Measurements from ENCODE around the gene SCP2. TPM values are rescaled to one million over a fixed set of nuclear protein-coding genes. Genes with fewer than 3 reads are reported as not detected.
"Not testable (repeated sequence)": the region's sequence is repeated elsewhere in the genome, so short reads cannot be mapped to it uniquely, and the experiment has no call there.

The SCP2 gene
- total RNA-seq, 1 donor from 2014 or later = 26.3 TPM

- Histone ChIP-seq H3K27me3 (no peaks in the 10 kb centered on the region), H3K27ac (no peak overlapping the region), H3K4me3 (no peak overlapping the region), H3K36me3 (peaks cover 5 to 31% of the 10 kb centered on the region in 2 donors), H3K9me3 (no peaks in the 10 kb centered on the region), H3K4me1 (no peaks in the 10 kb centered on the region)
- DNase-seq (ENCODE audit: low spot score in 2 of 2) = no peak
- intact Hi-C loops (cut with DNase I) = no loop called here
- TF ChIP-seq, protein P1, sequence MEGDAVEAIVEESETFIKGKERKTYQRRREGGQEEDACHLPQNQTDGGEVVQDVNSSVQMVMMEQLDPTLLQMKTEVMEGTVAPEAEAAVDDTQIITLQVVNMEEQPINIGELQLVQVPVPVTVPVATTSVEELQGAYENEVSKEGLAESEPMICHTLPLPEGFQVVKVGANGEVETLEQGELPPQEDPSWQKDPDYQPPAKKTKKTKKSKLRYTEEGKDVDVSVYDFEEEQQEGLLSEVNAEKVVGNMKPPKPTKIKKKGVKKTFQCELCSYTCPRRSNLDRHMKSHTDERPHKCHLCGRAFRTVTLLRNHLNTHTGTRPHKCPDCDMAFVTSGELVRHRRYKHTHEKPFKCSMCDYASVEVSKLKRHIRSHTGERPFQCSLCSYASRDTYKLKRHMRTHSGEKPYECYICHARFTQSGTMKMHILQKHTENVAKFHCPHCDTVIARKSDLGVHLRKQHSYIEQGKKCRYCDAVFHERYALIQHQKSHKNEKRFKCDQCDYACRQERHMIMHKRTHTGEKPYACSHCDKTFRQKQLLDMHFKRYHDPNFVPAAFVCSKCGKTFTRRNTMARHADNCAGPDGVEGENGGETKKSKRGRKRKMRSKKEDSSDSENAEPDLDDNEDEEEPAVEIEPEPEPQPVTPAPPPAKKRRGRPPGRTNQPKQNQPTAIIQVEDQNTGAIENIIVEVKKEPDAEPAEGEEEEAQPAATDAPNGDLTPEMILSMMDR (IDR thresholded peaks at IDR 0.05) = no peak
Measured at GRCh38 chr1:52973841-52974240, 46.8 kb downstream of the SCP2 start.

DNA sequence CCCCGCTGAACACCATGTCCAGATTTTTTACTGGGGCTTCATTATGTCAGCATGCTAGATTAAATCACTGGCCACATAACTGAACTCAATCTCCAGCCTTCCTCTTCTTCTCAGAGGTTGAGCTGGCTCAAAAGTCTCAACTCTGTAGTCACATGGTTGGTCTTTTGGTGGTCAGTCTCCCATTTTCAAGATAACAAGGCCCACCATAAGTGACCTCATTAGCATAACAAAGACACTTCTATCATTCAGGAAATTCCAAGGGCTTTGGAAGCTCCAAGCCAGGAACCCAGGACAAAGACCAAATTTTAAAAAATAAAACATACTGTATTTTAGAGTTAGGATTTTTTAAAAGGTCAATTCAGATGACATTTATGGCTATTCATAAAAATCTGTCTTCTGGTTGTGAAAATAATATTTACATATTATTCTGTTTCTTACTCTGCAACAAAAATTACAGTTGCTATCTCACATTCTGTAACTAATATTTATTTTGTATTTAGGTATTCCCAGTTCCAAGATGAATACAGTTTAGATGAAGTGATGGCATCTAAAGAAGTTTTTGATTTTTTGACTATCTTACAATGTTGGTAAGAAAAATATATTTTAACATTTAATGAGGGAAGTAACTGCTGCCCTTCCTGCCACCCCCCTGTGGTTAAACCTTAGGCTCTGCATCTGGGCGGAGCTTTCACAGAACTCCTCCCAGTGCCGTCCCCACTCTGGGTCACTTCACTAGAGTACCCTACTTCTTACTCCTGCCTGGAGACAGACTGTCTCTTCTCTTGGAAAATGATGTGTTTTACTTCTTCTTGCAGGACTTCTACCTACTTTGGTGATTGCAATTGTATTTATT, 49.3 kb downstream of the SCP2 start:
- no peaks in the 10 kb centered on the region for H3K9me3 ChIP-seq
- TF ChIP-seq, protein P1 (IDR thresholded peaks at IDR 0.05) = no peak
- intact Hi-C loops (cut with DNase I) = no loop called here
- H3K27ac ChIP-seq = no peak overlapping the region
- no peak for DNase-seq (ENCODE audit: low spot score in 2 of 2)
- no peaks in the 10 kb centered on the region for H3K27me3 ChIP-seq
- no peaks in the 10 kb centered on the region for H3K4me1 ChIP-seq
- H3K36me3 ChIP-seq = peaks cover 16 to 52% of the 10 kb centered on the region in 2 donors
- H3K4me3 ChIP-seq = no peak overlapping the region

- no peak overlapping the region for H3K27ac ChIP-seq
- no peaks in the 10 kb centered on the region for H3K9me3 ChIP-seq
- H3K27me3 ChIP-seq = no peaks in the 10 kb centered on the region
- H3K4me3 ChIP-seq = no peak overlapping the region
- H3K36me3 ChIP-seq = peaks cover 16 to 60% of the 10 kb centered on the region in 2 donors
- no peaks in the 10 kb centered on the region for H3K4me1 ChIP-seq
- intact Hi-C loops (cut with DNase I) = no loop called here
- no peak for DNase-seq (ENCODE audit: low spot score in 2 of 2)
- TF ChIP-seq, protein P1 (IDR thresholded peaks at IDR 0.05) = no peak
Measured at GRCh38 chr1:52978045-52978444, 51.0 kb downstream of the SCP2 start.

DNA sequence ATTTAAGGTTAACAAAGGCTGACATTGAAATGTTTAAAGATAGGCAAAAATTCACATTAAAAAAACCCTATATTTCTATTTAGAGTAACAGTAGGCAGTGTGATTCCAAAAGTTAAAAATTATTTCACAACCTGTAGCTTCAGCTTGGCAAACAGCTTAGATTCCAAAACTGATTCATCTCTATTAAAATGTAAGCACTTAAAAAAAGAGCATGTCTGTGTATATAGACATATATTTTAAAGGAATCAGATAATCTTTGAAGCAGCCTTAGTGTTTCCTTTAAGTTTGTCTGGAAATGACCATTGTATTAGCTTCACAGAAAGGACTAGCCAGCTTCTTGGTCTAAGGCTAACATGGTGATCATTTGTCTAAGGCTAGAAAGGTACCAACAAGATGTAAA, 65.7 kb downstream of the SCP2 start:
- H3K9me3 ChIP-seq; H3K4me1 ChIP-seq; H3K27ac ChIP-seq; intact Hi-C loops (cut with DNase I); DNase-seq (ENCODE audit: low spot score in 2 of 2); H3K4me3 ChIP-seq; H3K27me3 ChIP-seq: not testable (repeated sequence)
- H3K36me3 ChIP-seq = peaks cover 16 to 34% of the 10 kb centered on the region in 2 donors

- no peak overlapping the region for H3K27ac ChIP-seq
- H3K27me3 ChIP-seq = no peaks in the 10 kb centered on the region
- H3K4me1 ChIP-seq = no peaks in the 10 kb centered on the region
- TF ChIP-seq, protein P1 (IDR thresholded peaks at IDR 0.05) = no peak
- H3K9me3 ChIP-seq = no peaks in the 10 kb centered on the region
- intact Hi-C loops (cut with DNase I) = no loop called here
- no peak overlapping the region for H3K4me3 ChIP-seq
- H3K36me3 ChIP-seq = peaks cover 9 to 22% of the 10 kb centered on the region in 2 donors
- no peak for DNase-seq (ENCODE audit: low spot score in 2 of 2)
Measured at GRCh38 chr1:52994656-52995055, 67.6 kb downstream of the SCP2 start.

GRCh38 chr1:52996653-52997052, 69.6 kb downstream of the SCP2 start:
- TF ChIP-seq, protein P1 (IDR thresholded peaks at IDR 0.05) = no peak
- Histone ChIP-seq H3K27me3 (no peaks in the 10 kb centered on the region), H3K27ac (no peak overlapping the region), H3K36me3 (peaks cover 9 to 22% of the 10 kb centered on the region in 2 donors), H3K9me3 (no peaks in the 10 kb centered on the region), H3K4me1 (no peaks in the 10 kb centered on the region), H3K4me3 (no peak overlapping the region)
- DNase-seq (ENCODE audit: low spot score in 2 of 2) = no peak
- intact Hi-C loops (cut with DNase I) = no loop called here
